B cell (primary cell): ENCODE results near the gene TFDP1. TPM values are rescaled to one million over a fixed set of nuclear protein-coding genes. Genes with fewer than 3 reads are reported as not detected.

Source experiments
- ATAC-seq: fragments of 200-7000 bp; cut with Tn5 transposase; one replicate; pipeline ENCODE4 v1.10.0; 2021; ENCODE audit warnings: low read depth, mild to moderate bottlenecking, moderate number of reproducible peaks, moderate library complexity
- CTCF ChIA-PET: fragments of 350-600 bp; sonication (Branson Sonifier 250); formaldehyde crosslinking; loops from one replicate; lab custom pipeline; 2021; ENCODE audit warnings: antibody characterized with exemption, inconsistent platforms; lab: Charles Lee
- POLR2A ChIA-PET: fragments of 350-600 bp; sonication (Branson Sonifier 250); formaldehyde crosslinking; loops from one replicate; lab custom pipeline; 2021; ENCODE audit warnings: antibody characterized with exemption; lab: Charles Lee
- DNase-seq: peaks from one replicate; pipeline ENCODE4 v3.0.0; 2013
- H2AFZ ChIP-seq: 2 replicates; pipeline ENCODE4 v1.6.1; 2012; ENCODE audit warnings: mild to moderate bottlenecking, low read depth, low read length; ENCODE audit not compliant: insufficient read depth, poor library complexity, severe bottlenecking
- H3K27ac ChIP-seq, 2 donors: 1 replicate in 1 of 2; 2 replicates in 1 of 2; pipeline ENCODE4 v1.5.1; 2012 to 2013; ENCODE audit warnings: low read length in 2 of 2, mild to moderate bottlenecking in 2 of 2, moderate library complexity in 1 of 2
- H3K27me3 ChIP-seq, 4 experiments: fragments of 200-600 bp in 1 of 4; sonication (generic) in 1 of 4; replicated peaks in 1 of 4; 1 replicate in 2 of 4; 2 replicates in 2 of 4; pipeline versions ENCODE4 v1.6.1 to v1.7.0; 2013 to 2016; ENCODE audit warnings: low read length in 3 of 4, mild to moderate bottlenecking in 2 of 4, mixed read lengths in 1 of 4, moderate library complexity in 1 of 4; ENCODE audit not compliant: insufficient read depth in 4 of 4, control insufficient read depth in 3 of 4; ENCODE audit errors: control extremely low read depth in 1 of 4
- H3K36me3 ChIP-seq, 2 experiments: replicated peaks in 1 of 2; 1 replicate in 1 of 2; 2 replicates in 1 of 2; pipeline versions ENCODE4 v1.6.1 to v1.7.1; 2013; ENCODE audit warnings: low read length in 1 of 2; ENCODE audit not compliant: insufficient read depth in 2 of 2, control insufficient read depth in 1 of 2; ENCODE audit errors: control extremely low read depth in 1 of 2, extremely low read depth in 1 of 2
- H3K4me1 ChIP-seq, 2 donors: fragments of 200-600 bp in 1 of 2; sonication (generic) in 1 of 2; 1 replicate in 1 of 2; 2 replicates in 1 of 2; pipeline versions ENCODE4 v1.5.1 to v1.6.1; 2013 to 2017; ENCODE audit warnings: low read length in 2 of 2; ENCODE audit not compliant: control insufficient read depth in 2 of 2, insufficient read depth in 2 of 2
- H3K4me2 ChIP-seq: replicated peaks from 2 replicates; pipeline ENCODE3; 2012; ENCODE audit warnings: mild to moderate bottlenecking, low read depth, low read length; ENCODE audit not compliant: poor library complexity, severe bottlenecking
- H3K4me3 ChIP-seq, 5 experiments: fragments of 200-600 bp in 1 of 5; sonication (generic) in 1 of 5; 1 replicate in 3 of 5; 2 replicates in 2 of 5; pipeline versions ENCODE4 v1.5.1 to v1.7.0; 2011 to 2016; ENCODE audit warnings: low read length in 4 of 5, mild to moderate bottlenecking in 4 of 5, low read depth in 2 of 5, control low read depth in 1 of 5, moderate library complexity in 1 of 5; ENCODE audit not compliant: insufficient read depth in 1 of 5; ENCODE audit errors: control extremely low read depth in 1 of 5, extremely low read depth in 1 of 5
- H3K79me2 ChIP-seq: fragments of 200-600 bp; sonication (generic); one replicate; pipeline ENCODE4 v1.6.0; 2016; ENCODE audit warnings: low read length; ENCODE audit not compliant: control insufficient read depth, insufficient read depth
- H3K9ac ChIP-seq: fragments of 200-600 bp; sonication (generic); 2 replicates; pipeline ENCODE4 v1.6.1; 2017; ENCODE audit warnings: mild to moderate bottlenecking, low read length, moderate library complexity
- H3K9me3 ChIP-seq, 3 donors: one replicate each; pipeline versions ENCODE4 v1.6.1 to v1.7.1; 2013; ENCODE audit warnings: low read length in 2 of 3; ENCODE audit not compliant: control insufficient read depth in 2 of 3, insufficient read depth in 1 of 3; ENCODE audit errors: control extremely low read depth in 1 of 3
- H4K20me1 ChIP-seq: 2 replicates; pipeline ENCODE4 v1.6.0; 2012; ENCODE audit warnings: mild to moderate bottlenecking, low read length; ENCODE audit not compliant: insufficient read depth, control insufficient read depth, poor library complexity, severe bottlenecking
- H3K27ac Mint-ChIP-seq: one replicate; pipeline ENCODE4 v1.8.0; 2021; ENCODE audit warnings: mixed read lengths
- H3K27me3 Mint-ChIP-seq: one replicate; pipeline ENCODE4 v1.8.0; 2021; ENCODE audit warnings: mixed read lengths
- H3K4me1 Mint-ChIP-seq: one replicate; pipeline ENCODE4 v1.8.0; 2021; ENCODE audit warnings: mixed read lengths
- H3K4me3 Mint-ChIP-seq: one replicate; pipeline ENCODE4 v1.8.0; 2021; ENCODE audit warnings: mixed read lengths
- H3K9me3 Mint-ChIP-seq: one replicate; pipeline ENCODE4 v1.8.0; 2022; ENCODE audit warnings: mixed read lengths; ENCODE audit not compliant: insufficient read depth
- CTCF ChIP-seq: fragments of 200-600 bp; IDR thresholded peaks from one replicate; pipeline ENCODE4 v1.8.0; 2022; ENCODE audit warnings: antibody characterized with exemption, mild to moderate bottlenecking
- EZH2 ChIP-seq: IDR thresholded peaks from 2 replicates; pipeline ENCODE4 v1.6.1; 2012; ENCODE audit warnings: borderline replicate concordance, low read depth, mild to moderate bottlenecking, moderate library complexity, low read length; ENCODE audit not compliant: insufficient read depth, poor library complexity, severe bottlenecking
- WGBS: methylation state at CpG from one replicate; pipeline ENCODE4 v1.1.5; 2013; ENCODE audit warnings: missing lambda C conversion rate; ENCODE audit not compliant: insufficient coverage; 5-methylcytosine and 5-hydroxymethylcytosine counted together
- intact Hi-C: fragments of 100-400 bp; cut with micrococcal nuclease; formaldehyde crosslinking; loops from one replicate; pipeline ENCODE4 v1.10.0; 2022
- polyA plus RNA-seq: library from polyadenylated mRNA; depleted of rRNA; stranded (reverse); fragments of >200 nt; gene quantifications from 2 replicates; pipeline ENCODE4 v1.2.3, GENCODE V29; 2012
- total RNA-seq, 2 donors: library from RNA; stranded (reverse); fragments of 120-200 nt in 1 of 2; gene quantifications; 1 replicate in 1 of 2; 2 replicates in 1 of 2; pipeline versions ENCODE4 v1.2.3 to v1.2.4, GENCODE V29; 2013 to 2022

TFDP1 gene
- total and polyA plus RNA-seq, 2 donors (not counting 1 experiment from before 2014, with no cell fraction given) = 19.1 to 31.1 TPM

GRCh38 chr13:113635709-113636108 lies 51.2 kb downstream of the TFDP1 start:
- intact Hi-C loops = no loop called here
- Histone ChIP-seq H3K27ac (no peak overlapping the region), H3K4me1 (no peaks in the 10 kb centered on the region), H3K9me3 (no peaks in the 10 kb centered on the region), H3K4me2 (no peak overlapping the region), H2AFZ (no peak overlapping the region), H3K79me2 (peaks cover 9% of the 10 kb centered on the region), H3K27me3 (no peaks in the 10 kb centered on the region), H3K9ac (no peak overlapping the region), H4K20me1 (no peaks in the 10 kb centered on the region), H3K4me3 (no peak overlapping the region), H3K36me3 (peaks cover 0 to 82% of the 10 kb centered on the region in 2 experiments)
- no peak for TF ChIP-seq CTCF
- Mint-ChIP-seq H3K9me3 (no peaks in the 10 kb centered on the region), H3K27ac (no peak overlapping the region), H3K27me3 (no peaks in the 10 kb centered on the region), H3K4me1 (no peaks in the 10 kb centered on the region), H3K4me3 (no peak overlapping the region)
- ChIA-PET CTCF (no interaction called here), POLR2A (no interaction called here)
- WGBS = 98% methylated on average over 24 of the region's 25 CpGs
- ATAC-seq (no peak), DNase-seq (no peak)

- Mint-ChIP-seq H3K9me3 (no peaks in the 10 kb centered on the region), H3K4me3 (no peak overlapping the region), H3K27ac (no peak overlapping the region), H3K27me3 (no peaks in the 10 kb centered on the region), H3K4me1 (no peaks in the 10 kb centered on the region)
- Histone ChIP-seq H3K4me1 (no peaks in the 10 kb centered on the region), H4K20me1 (no peaks in the 10 kb centered on the region), H3K4me2 (no peak overlapping the region), H2AFZ (no peak overlapping the region), H3K9ac (no peak overlapping the region), H3K9me3 (peaks cover 0 to 2% (median 0%) of the 10 kb centered on the region in 3 donors), H3K27ac (no peak overlapping the region), H3K36me3 (peaks cover 0 to 81% of the 10 kb centered on the region in 2 experiments), H3K79me2 (peaks cover 3% of the 10 kb centered on the region), H3K27me3 (no peaks in the 10 kb centered on the region), H3K4me3 (no peak overlapping the region)
- no peak for DNase-seq
- POLR2A ChIA-PET = no interaction called here
- ATAC-seq = no peak
- no peak for TF ChIP-seq EZH2
- no peak for TF ChIP-seq CTCF
- intact Hi-C loops = no loop called here
- 96% methylated on average over 22 of the region's 24 CpGs for WGBS
- CTCF ChIA-PET = no interaction called here
Observed at GRCh38 chr13:113636266-113636963, 51.9 kb downstream of the TFDP1 start.
